H1 (cell line): ENCODE measurements around the gene SYDE1. TPM values are rescaled to one million over a fixed set of nuclear protein-coding genes. Genes with fewer than 3 reads are reported as not detected.

Experiments
- CTCF ChIA-PET: fragments of 300-600 bp; sonication (Branson Sonifier 250); formaldehyde crosslinking; loops from one replicate; lab custom pipeline; 2021; ENCODE audit not compliant: partially characterized antibody; lab: Charles Lee
- POLR2A ChIA-PET: fragments of 300-600 bp; sonication (Branson Sonifier 250); formaldehyde crosslinking; loops from one replicate; lab custom pipeline; 2021; ENCODE audit warnings: inconsistent platforms; ENCODE audit not compliant: partially characterized antibody; lab: Charles Lee
- DNase-seq, 2 experiments: peaks; one replicate each; pipeline versions ENCODE4 v3.0.0 to v3.0.0-alpha.2; 2010 to 2022; ENCODE audit warnings: low spot score in 2 of 2, low read depth in 1 of 2, mixed read lengths in 1 of 2
- FAIRE-seq: peaks from 2 replicates; lab custom pipeline; 2011; peaks lifted over from hg19 to GRCh38; lab: Jason Lieb, UNC
- H2AFZ ChIP-seq: 2 replicates; pipeline ENCODE4 v1.8.1; 2012; ENCODE audit warnings: low read length, inconsistent platforms
- H2AK5ac ChIP-seq: 2 replicates; pipeline ENCODE4 v1.6.1; 2013; ENCODE audit warnings: low read depth, low read length
- H2BK120ac ChIP-seq: replicated peaks from 2 replicates; pipeline ENCODE3; 2013; ENCODE audit warnings: low read depth, low read length, inconsistent platforms
- H2BK12ac ChIP-seq: 2 replicates; pipeline ENCODE4 v1.6.1; 2013; ENCODE audit warnings: low read depth, low read length
- H2BK15ac ChIP-seq: 2 replicates; pipeline ENCODE4 v1.6.1; 2013; ENCODE audit warnings: low read length
- H2BK20ac ChIP-seq: 2 replicates; pipeline ENCODE4 v1.6.1; 2013; ENCODE audit warnings: low read length
- H2BK5ac ChIP-seq: 2 replicates; pipeline ENCODE4 v1.6.1; 2013; ENCODE audit warnings: low read depth, low read length
- H3K14ac ChIP-seq: 2 replicates; pipeline ENCODE4 v1.6.1; 2013; ENCODE audit warnings: inconsistent platforms; ENCODE audit not compliant: insufficient read length
- H3K18ac ChIP-seq: 2 replicates; pipeline ENCODE4 v1.6.1; 2013; ENCODE audit warnings: low read length; ENCODE audit errors: extremely low read depth
- H3K23ac ChIP-seq: 2 replicates; pipeline ENCODE4 v1.6.1; 2013; ENCODE audit warnings: inconsistent platforms; ENCODE audit not compliant: insufficient read length
- H3K23me2 ChIP-seq: 2 replicates; pipeline ENCODE4 v1.6.1; 2013; ENCODE audit warnings: low read depth, low read length
- H3K27ac ChIP-seq: 2 replicates; pipeline ENCODE4 v1.6.1; 2011; ENCODE audit warnings: low read depth, low read length, inconsistent platforms
- H3K27me3 ChIP-seq, 4 experiments: replicated peaks in 1 of 4; 1 replicate in 1 of 4; 2 replicates in 3 of 4; pipeline versions ENCODE4 v1.6.1 to v1.8.1; 2011 to 2013; ENCODE audit warnings: low read length in 3 of 4, mild to moderate bottlenecking in 3 of 4, inconsistent platforms in 2 of 4, mixed read lengths in 2 of 4, moderate library complexity in 1 of 4; ENCODE audit not compliant: control insufficient read depth in 3 of 4, insufficient read depth in 3 of 4; ENCODE audit errors: extremely low read depth in 1 of 4
- H3K36me3 ChIP-seq, 4 experiments: 2 replicates each; pipeline versions ENCODE4 v1.6.1 to v1.8.1; 2011 to 2013; ENCODE audit warnings: mild to moderate bottlenecking in 4 of 4, low read length in 3 of 4, moderate library complexity in 2 of 4, control low read depth in 1 of 4, inconsistent platforms in 1 of 4; ENCODE audit not compliant: insufficient read depth in 4 of 4, control insufficient read depth in 2 of 4
- H3K4ac ChIP-seq: replicated peaks from 2 replicates; pipeline ENCODE3; 2013; ENCODE audit warnings: low read length, low read depth, mixed read lengths, inconsistent platforms; ENCODE audit not compliant: insufficient read length
- H3K4me1 ChIP-seq, 4 experiments: replicated peaks in 1 of 4; 1 replicate in 1 of 4; 2 replicates in 3 of 4; pipeline versions ENCODE4 v1.6.1 to v1.8.1; 2011 to 2013; ENCODE audit warnings: low read length in 3 of 4, inconsistent platforms in 2 of 4, mixed read lengths in 1 of 4; ENCODE audit not compliant: insufficient read depth in 4 of 4, control insufficient read depth in 3 of 4
- H3K4me2 ChIP-seq, 2 experiments: 2 replicates each; pipeline versions ENCODE4 v1.6.1 to v1.8.1; 2011 to 2013; ENCODE audit warnings: low read depth in 2 of 2, low read length in 2 of 2, control low read depth in 1 of 2, inconsistent platforms in 1 of 2, mild to moderate bottlenecking in 1 of 2; ENCODE audit not compliant: insufficient read depth in 1 of 2
- H3K4me3 ChIP-seq, 4 experiments: fragments of 200-600, 300-600 bp in 1 of 4; sonication (generic), shearing (Covaris generic), sonication (Bioruptor Twin) in 1 of 4; 2 replicates each; pipeline versions ENCODE4 v1.5.1 to v1.8.1; 2011 to 2016; ENCODE audit warnings: low read length in 4 of 4, low read depth in 3 of 4, control low read depth in 2 of 4, inconsistent platforms in 2 of 4, mild to moderate bottlenecking in 2 of 4, mixed read lengths in 1 of 4, moderate library complexity in 1 of 4; ENCODE audit not compliant: insufficient read depth in 2 of 4; ENCODE audit errors: extremely low read depth in 1 of 4
- H3K56ac ChIP-seq: replicated peaks from 2 replicates; pipeline ENCODE3; 2013; ENCODE audit warnings: low read depth, mild to moderate bottlenecking, mixed read lengths, low read length, inconsistent platforms; ENCODE audit not compliant: insufficient read length
- H3K79me1 ChIP-seq: 2 replicates; pipeline ENCODE4 v1.6.1; 2013; ENCODE audit warnings: low read depth, low read length, control low read depth
- H3K79me2 ChIP-seq, 2 experiments: 2 replicates each; pipeline versions ENCODE4 v1.6.1 to v1.8.1; 2012 to 2013; ENCODE audit warnings: low read length in 2 of 2, mild to moderate bottlenecking in 2 of 2, inconsistent platforms in 1 of 2; ENCODE audit not compliant: insufficient read depth in 2 of 2, control insufficient read depth in 1 of 2
- H3K9ac ChIP-seq, 4 experiments: replicated peaks in 1 of 4; 1 replicate in 1 of 4; 2 replicates in 3 of 4; pipeline versions ENCODE4 v1.6.1 to v1.8.1; 2011 to 2013; ENCODE audit warnings: low read depth in 3 of 4, low read length in 3 of 4, control low read depth in 2 of 4, mild to moderate bottlenecking in 2 of 4, moderate library complexity in 2 of 4, inconsistent platforms in 1 of 4; ENCODE audit errors: extremely low read depth in 1 of 4
- H3K9me3 ChIP-seq, 2 experiments: 2 replicates each; pipeline versions ENCODE4 v1.6.1 to v1.8.1; 2012 to 2013; ENCODE audit warnings: mild to moderate bottlenecking in 2 of 2, moderate library complexity in 2 of 2, control low read depth in 1 of 2, inconsistent platforms in 1 of 2, low read depth in 1 of 2, low read length in 1 of 2, mixed read lengths in 1 of 2; ENCODE audit not compliant: insufficient read depth in 2 of 2
- H4K20me1 ChIP-seq, 2 experiments: replicated peaks in 1 of 2; 2 replicates each; pipeline versions ENCODE3 to v1.8.1; 2011 to 2013; ENCODE audit warnings: inconsistent platforms in 2 of 2, low read length in 2 of 2, mild to moderate bottlenecking in 1 of 2; ENCODE audit not compliant: insufficient read depth in 2 of 2, control insufficient read depth in 1 of 2
- H4K5ac ChIP-seq: 2 replicates; pipeline ENCODE4 v1.6.1; 2013; ENCODE audit warnings: low read length, low read depth, mixed read lengths, inconsistent platforms; ENCODE audit not compliant: insufficient read length
- H4K8ac ChIP-seq: 2 replicates; pipeline ENCODE4 v1.8.0; 2013; ENCODE audit warnings: mild to moderate bottlenecking, moderate library complexity, low read length, inconsistent platforms; ENCODE audit not compliant: insufficient read depth; ENCODE audit errors: extremely low read depth
- H4K91ac ChIP-seq: replicated peaks from 2 replicates; pipeline ENCODE3; 2013; ENCODE audit warnings: low read length, mixed read lengths, inconsistent platforms; ENCODE audit not compliant: insufficient read length
- MAX ChIP-seq: IDR thresholded peaks from 2 replicates; pipeline ENCODE4 v1.6.1; 2012; ENCODE audit warnings: inconsistent platforms
- PHF8 ChIP-seq: fragments of 200-600 bp; sonication (generic); conservative IDR thresholded peaks from 2 replicates; pipeline ENCODE4 v1.7.1; 2012; ENCODE audit warnings: low read depth, mild to moderate bottlenecking, inconsistent platforms, low read length, moderate library complexity
- RAD21 ChIP-seq, 2 experiments: IDR thresholded peaks in 1 of 2; conservative IDR thresholded peaks in 1 of 2; 2 replicates each; pipeline ENCODE4 v1.6.1; 2011; ENCODE audit warnings: low read depth in 2 of 2, low read length in 2 of 2, improper control_type of control experiment in 1 of 2, inconsistent platforms in 1 of 2, mild to moderate bottlenecking in 1 of 2, moderate library complexity in 1 of 2
- USF2 ChIP-seq: IDR thresholded peaks from 2 replicates; pipeline ENCODE4 v1.6.1; 2011; ENCODE audit warnings: low read length, improper control_type of control experiment
- whole genome bisulfite sequencing, 2 experiments: shearing (Covaris generic) in 1 of 2; methylation state at CpG; one replicate each; pipeline versions ENCODE4 v1.1.6 to v1.1.7; 2013 to 2015; ENCODE audit warnings: low lambda C conversion rate in 2 of 2, mixed read lengths in 2 of 2, inconsistent platforms in 1 of 2, low coverage in 1 of 2, missing lambda C conversion rate in 1 of 2; ENCODE audit not compliant: insufficient replicate concordance in 2 of 2, insufficient coverage in 1 of 2, insufficient read length in 1 of 2; ENCODE audit errors: extremely low coverage in 1 of 2, missing lambda C conversion rate in 1 of 2; 5-methylcytosine and 5-hydroxymethylcytosine counted together
- polyA plus RNA-seq, 7 experiments: library from polyadenylated mRNA; depleted of rRNA in 3 of 7; stranded (reverse) in 5 of 7; unstranded in 2 of 7; fragments of >200 nt in 5 of 7; fragments of 200-250 nt in 2 of 7; gene quantifications; 1 replicate in 5 of 7; 2 replicates in 1 of 7; 4 replicates in 1 of 7; pipeline versions ENCODE4 v1.2.1 to v1.2.3, GENCODE V29; 2011 to 2013; ENCODE audit warnings: missing spikeins in 2 of 7, mixed read lengths in 2 of 7
- total RNA-seq: library from RNA; stranded (reverse); fragmentation: NEBNext Ultra II Directional; extraction: Animal tissue kit (Norgen Biotek cat#: 25700); gene quantifications from 2 replicates; pipeline ENCODE4 v1.2.1, GENCODE V29; 2021

SYDE1 gene
- total and polyA plus RNA-seq, 2 of the 8 experiments (the other 6 are each of a cell fraction or from before 2014, with no cell fraction given), result 12.0 to 16.8 TPM

DNA sequence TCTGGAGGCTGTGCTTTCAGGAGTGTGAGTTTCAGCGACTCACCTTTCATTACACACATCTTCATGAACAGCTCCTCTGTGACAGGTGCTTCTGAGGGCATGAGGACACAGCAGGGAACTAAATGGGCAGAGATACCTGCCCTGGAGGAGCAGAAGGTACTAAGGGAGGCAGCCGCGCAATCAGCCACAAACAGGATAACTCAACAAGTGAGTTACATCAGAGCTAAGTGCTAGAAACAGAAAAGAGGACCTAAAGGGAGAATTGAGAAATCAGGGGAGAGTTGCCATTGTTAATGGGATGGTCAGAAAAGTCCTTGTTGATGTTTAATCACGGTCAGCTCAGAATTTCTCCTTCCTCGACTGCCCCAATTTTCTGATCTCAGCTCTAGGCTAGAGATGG, 42.5 kb downstream of the SYDE1 start:
- POLR2A ChIA-PET, result interaction anchor here (0.6 to 1.2 kb wide), 5 partner anchors 13 to 97 kb away, joined by 3 to 4 read pairs (median 3); no protein-coding TSS in a partner anchor
- no peak overlapping the region for H3K4me3 ChIP-seq
- no peak overlapping the region for H3K23ac ChIP-seq
- no peaks in the 10 kb centered on the region; a peak in 1 of 7 replicates for H3K4me1 ChIP-seq
- no peak overlapping the region for H2AK5ac ChIP-seq
- H2BK15ac ChIP-seq, result no peak overlapping the region
- no peak overlapping the region for H3K14ac ChIP-seq
- H3K9ac ChIP-seq, result no peak overlapping the region
- no peak overlapping the region for H3K56ac ChIP-seq
- no peaks in the 10 kb centered on the region for H3K79me1 ChIP-seq
- no peaks in the 10 kb centered on the region for H3K36me3 ChIP-seq
- no peaks in the 10 kb centered on the region for H3K9me3 ChIP-seq
- H2BK5ac ChIP-seq, result no peak overlapping the region
- FAIRE-seq (no peak), DNase-seq (no peak)
- no peak overlapping the region for H2BK20ac ChIP-seq
- no peak overlapping the region for H3K27ac ChIP-seq
- H2BK12ac ChIP-seq, result no peak overlapping the region
- H3K18ac ChIP-seq, result no peak overlapping the region
- no peak for TF ChIP-seq PHF8
- no peak for TF ChIP-seq MAX
- no peak for TF ChIP-seq RAD21 (IDR thresholded peaks at IDR 0.05 in 1 of 2, conservative IDR thresholded peaks at IDR 0.05 in 1 of 2; ENCODE audit: low read depth in 2 of 2, low read length in 2 of 2)
- no peak for TF ChIP-seq USF2
- TF ChIP-seq, all 59 proteins: peak for 0
- WGBS, 2 experiments, result 77% methylated on average over 5 of the region's 5 CpGs; no CpG with 5 or more reads in 1 of the 2 experiments
- H3K23me2 ChIP-seq, result no peaks in the 10 kb centered on the region; the same call in 1 of the 2 replicates
- H4K5ac ChIP-seq, result no peak overlapping the region
- no peak overlapping the region for H2BK120ac ChIP-seq
- H4K8ac ChIP-seq, result no peak overlapping the region
- no peak overlapping the region for H3K4ac ChIP-seq
- H3K4me2 ChIP-seq, result no peak overlapping the region
- no peak overlapping the region for H2AFZ ChIP-seq
- CTCF ChIA-PET, result interaction anchor here (0.7 to 7.6 kb wide), 14 partner anchors 10 to 992 kb away, joined by 3 to 120 read pairs (median 4); partner anchors contain the start of gene SYDE1
- no peaks in the 10 kb centered on the region for H4K20me1 ChIP-seq
- no peak overlapping the region for H4K91ac ChIP-seq
- H3K79me2 ChIP-seq, result no peaks in the 10 kb centered on the region
- no peaks in the 10 kb centered on the region; a peak in 1 of 7 replicates for H3K27me3 ChIP-seq
